IgD-negative memory B cell (primary cell): Measurements from ENCODE around the gene MLLT3. TPM values are rescaled to one million over a fixed set of nuclear protein-coding genes. Genes with fewer than 3 reads are reported as not detected.

Experiments used
- H3K27ac Mint-ChIP-seq, 3 donors: one replicate each; pipeline ENCODE4 v1.8.0; 2020 to 2022; ENCODE audit warnings: mild to moderate bottlenecking in 3 of 3, mixed read lengths in 3 of 3, moderate library complexity in 1 of 3
- H3K27me3 Mint-ChIP-seq: one replicate; pipeline ENCODE4 v1.8.0; 2021; ENCODE audit warnings: mixed read lengths
- H3K36me3 Mint-ChIP-seq: one replicate; pipeline ENCODE4 v1.8.0; 2020; ENCODE audit warnings: mild to moderate bottlenecking, mixed read lengths
- H3K4me1 Mint-ChIP-seq, 3 donors: one replicate each; pipeline ENCODE4 v1.8.0; 2020 to 2022; ENCODE audit warnings: mixed read lengths in 3 of 3, mild to moderate bottlenecking in 1 of 3
- H3K4me3 Mint-ChIP-seq, 4 donors: one replicate each; pipeline ENCODE4 v1.8.0; 2020 to 2022; ENCODE audit warnings: mild to moderate bottlenecking in 4 of 4, mixed read lengths in 4 of 4, moderate library complexity in 3 of 4
- H3K9me3 Mint-ChIP-seq, 3 donors: one replicate each; pipeline ENCODE4 v1.8.0; 2020 to 2021; ENCODE audit warnings: mixed read lengths in 3 of 3, mild to moderate bottlenecking in 1 of 3
- polyA plus RNA-seq: library from polyadenylated mRNA; unstranded; fragments of 300-500 nt; fragmentation: Illumina TruSeq; gene quantifications from one replicate; pipeline ENCODE4 v1.2.3, GENCODE V29; 2021

MLLT3 gene
- polyA plus RNA-seq, 1 donor from 2014 or later = 3.2 TPM

GRCh38 chr9:20409321-20410092, 212.8 kb downstream of the MLLT3 start:
- no peak overlapping the region for H3K27ac Mint-ChIP-seq
- no peak overlapping the region for H3K4me3 Mint-ChIP-seq
- no peaks in the 10 kb centered on the region for H3K36me3 Mint-ChIP-seq
- H3K27me3 Mint-ChIP-seq = no peaks in the 10 kb centered on the region
- H3K9me3 Mint-ChIP-seq = no peaks in the 10 kb centered on the region
- H3K4me1 Mint-ChIP-seq = peaks cover 0 to 1% (median 0%) of the 10 kb centered on the region in 3 donors

- Mint-ChIP-seq H3K9me3 (no peaks in the 10 kb centered on the region), H3K36me3 (no peaks in the 10 kb centered on the region), H3K27me3 (no peaks in the 10 kb centered on the region), H3K4me3 (no peak overlapping the region), H3K4me1 (peaks cover 0 to 1% (median 0%) of the 10 kb centered on the region in 3 donors), H3K27ac (no peak overlapping the region)
Measured at GRCh38 chr9:20408513-20408912, 213.8 kb downstream of the MLLT3 start.

- Mint-ChIP-seq H3K27me3 (no peaks in the 10 kb centered on the region), H3K4me1 (peaks cover 0 to 1% (median 0%) of the 10 kb centered on the region in 3 donors), H3K4me3 (no peak overlapping the region), H3K27ac (no peak overlapping the region), H3K9me3 (no peaks in the 10 kb centered on the region), H3K36me3 (no peaks in the 10 kb centered on the region)
Measured at GRCh38 chr9:20407013-20407412, 215.3 kb downstream of the MLLT3 start.

- Mint-ChIP-seq H3K27ac (no peak overlapping the region), H3K9me3 (no peaks in the 10 kb centered on the region), H3K4me1 (peaks cover 0 to 1% (median 0%) of the 10 kb centered on the region in 3 donors), H3K27me3 (no peaks in the 10 kb centered on the region), H3K36me3 (no peaks in the 10 kb centered on the region), H3K4me3 (no peak overlapping the region)
Measured at GRCh38 chr9:20406344-20406743, 216.0 kb downstream of the MLLT3 start.

- no peaks in the 10 kb centered on the region for H3K36me3 Mint-ChIP-seq
- H3K9me3 Mint-ChIP-seq = no peaks in the 10 kb centered on the region
- H3K4me3 Mint-ChIP-seq = no peak overlapping the region
- no peaks in the 10 kb centered on the region for H3K27me3 Mint-ChIP-seq
- H3K27ac Mint-ChIP-seq = no peak overlapping the region
- peaks cover 0 to 1% (median 0%) of the 10 kb centered on the region in 3 donors for H3K4me1 Mint-ChIP-seq
Measured at GRCh38 chr9:20405616-20406015, 216.7 kb downstream of the MLLT3 start.

- Mint-ChIP-seq H3K4me3 (no peak overlapping the region), H3K36me3 (no peaks in the 10 kb centered on the region), H3K27me3 (no peaks in the 10 kb centered on the region), H3K9me3 (no peaks in the 10 kb centered on the region), H3K4me1 (peaks cover 0 to 1% (median 0%) of the 10 kb centered on the region in 3 donors), H3K27ac (no peak overlapping the region)
Measured at GRCh38 chr9:20405078-20405477, 217.2 kb downstream of the MLLT3 start.

- H3K4me3 Mint-ChIP-seq = no peak overlapping the region
Measured at GRCh38 chr9:20404192-20404813, 218.0 kb downstream of the MLLT3 start.

GRCh38 chr9:20403346-20403745, 219.0 kb downstream of the MLLT3 start:
- H3K4me3 Mint-ChIP-seq = no peak overlapping the region
- H3K27me3 Mint-ChIP-seq = no peaks in the 10 kb centered on the region
- H3K36me3 Mint-ChIP-seq = no peaks in the 10 kb centered on the region
- no peaks in the 10 kb centered on the region for H3K9me3 Mint-ChIP-seq
- peaks cover 0 to 4% (median 0%) of the 10 kb centered on the region in 3 donors for H3K4me1 Mint-ChIP-seq
- no peak overlapping the region for H3K27ac Mint-ChIP-seq

More at GRCh38 chr9:20404192-20404813, 218.0 kb downstream of the MLLT3 start:
- H3K27ac Mint-ChIP-seq = no peak overlapping the region
- H3K27me3 Mint-ChIP-seq = no peaks in the 10 kb centered on the region
- H3K9me3 Mint-ChIP-seq = no peaks in the 10 kb centered on the region
- H3K4me1 Mint-ChIP-seq = peaks cover 0 to 1% (median 0%) of the 10 kb centered on the region in 3 donors
- no peaks in the 10 kb centered on the region for H3K36me3 Mint-ChIP-seq

- no peak overlapping the region for H3K4me3 Mint-ChIP-seq
- H3K27ac Mint-ChIP-seq = no peak overlapping the region
- no peaks in the 10 kb centered on the region for H3K9me3 Mint-ChIP-seq
- H3K27me3 Mint-ChIP-seq = no peaks in the 10 kb centered on the region
- H3K4me1 Mint-ChIP-seq = peaks cover 0 to 7% (median 0%) of the 10 kb centered on the region in 3 donors
- H3K36me3 Mint-ChIP-seq = no peaks in the 10 kb centered on the region
Measured at GRCh38 chr9:20402273-20402875, 219.9 kb downstream of the MLLT3 start.

- no peaks in the 10 kb centered on the region for H3K9me3 Mint-ChIP-seq
- H3K4me3 Mint-ChIP-seq = no peak overlapping the region
- H3K4me1 Mint-ChIP-seq = peaks cover 0 to 18% (median 0%) of the 10 kb centered on the region in 3 donors
- H3K36me3 Mint-ChIP-seq = no peaks in the 10 kb centered on the region
- no peak overlapping the region for H3K27ac Mint-ChIP-seq
- peaks cover 1% of the 10 kb centered on the region for H3K27me3 Mint-ChIP-seq
Measured at GRCh38 chr9:20398536-20399338, 223.6 kb downstream of the MLLT3 start.

- H3K36me3 Mint-ChIP-seq = no peaks in the 10 kb centered on the region
- H3K4me1 Mint-ChIP-seq = peaks cover 0 to 18% (median 0%) of the 10 kb centered on the region in 3 donors
- no peak overlapping the region for H3K4me3 Mint-ChIP-seq
- no peaks in the 10 kb centered on the region for H3K9me3 Mint-ChIP-seq
- no peak overlapping the region for H3K27ac Mint-ChIP-seq
- peaks cover 1% of the 10 kb centered on the region for H3K27me3 Mint-ChIP-seq
Measured at GRCh38 chr9:20397348-20397747, 225.0 kb downstream of the MLLT3 start.

- peaks cover 0 to 18% (median 0%) of the 10 kb centered on the region in 3 donors for H3K4me1 Mint-ChIP-seq
Measured at GRCh38 chr9:20396509-20396908, 225.8 kb downstream of the MLLT3 start.

GRCh38 chr9:20395651-20396050, 226.6 kb downstream of the MLLT3 start:
- Mint-ChIP-seq H3K27ac (no peak overlapping the region), H3K27me3 (peaks cover 1% of the 10 kb centered on the region), H3K4me1 (peaks cover 0 to 18% (median 0%) of the 10 kb centered on the region in 3 donors), H3K4me3 (no peak overlapping the region), H3K36me3 (no peaks in the 10 kb centered on the region), H3K9me3 (no peaks in the 10 kb centered on the region)

More at GRCh38 chr9:20396509-20396908, 225.8 kb downstream of the MLLT3 start:
- Mint-ChIP-seq H3K36me3 (no peaks in the 10 kb centered on the region), H3K4me3 (peak overlapping the region in 1 of 4 donors; percentile 18), H3K9me3 (no peaks in the 10 kb centered on the region), H3K27me3 (peaks cover 1% of the 10 kb centered on the region), H3K27ac (no peak overlapping the region)

- H3K4me3 Mint-ChIP-seq = no peak overlapping the region
- no peaks in the 10 kb centered on the region for H3K36me3 Mint-ChIP-seq
- peaks cover 0 to 18% (median 0%) of the 10 kb centered on the region in 3 donors for H3K4me1 Mint-ChIP-seq
- peaks cover 1% of the 10 kb centered on the region for H3K27me3 Mint-ChIP-seq
- H3K9me3 Mint-ChIP-seq = no peaks in the 10 kb centered on the region
- no peak overlapping the region for H3K27ac Mint-ChIP-seq
Measured at GRCh38 chr9:20394969-20395368, 227.3 kb downstream of the MLLT3 start.

GRCh38 chr9:20391208-20391607, 231.1 kb downstream of the MLLT3 start:
- peaks cover 0 to 3% (median 0%) of the 10 kb centered on the region in 3 donors for H3K4me1 Mint-ChIP-seq
- no peaks in the 10 kb centered on the region for H3K9me3 Mint-ChIP-seq
- H3K27me3 Mint-ChIP-seq = no peaks in the 10 kb centered on the region
- H3K4me3 Mint-ChIP-seq = no peak overlapping the region
- no peaks in the 10 kb centered on the region for H3K36me3 Mint-ChIP-seq
- H3K27ac Mint-ChIP-seq = no peak overlapping the region
